HepG2 (cell line): ENCODE measurements around the gene GPER1. TPM values are rescaled to one million over a fixed set of nuclear protein-coding genes. Genes with fewer than 3 reads are reported as not detected.

ENCODE experiments used
- AHR ChIP-seq: IDR thresholded peaks from 2 replicates; pipeline ENCODE4 v1.6.1; 2018; ENCODE audit warnings: missing genetic modification reagents, missing compliant biosample characterization
- ARNT2 ChIP-seq: sonication (generic); formaldehyde crosslinking; IDR thresholded peaks from 2 replicates; pipeline ENCODE4 v1.8.0; 2022; ENCODE audit warnings: mild to moderate bottlenecking, low read depth, missing genetic modification reagents, moderate library complexity
- CEBPG ChIP-seq: IDR thresholded peaks from 2 replicates; pipeline ENCODE4 v1.6.1; 2016
- DR1 ChIP-seq: sonication (generic); formaldehyde crosslinking; IDR thresholded peaks from 2 replicates; pipeline ENCODE4 v1.8.0; 2021; ENCODE audit warnings: mild to moderate bottlenecking, missing genetic modification reagents, inconsistent platforms
- ELF4 ChIP-seq: sonication (generic); formaldehyde crosslinking; IDR thresholded peaks from 2 replicates; pipeline ENCODE4 v1.5.0; 2020; ENCODE audit warnings: missing genetic modification reagents, mild to moderate bottlenecking, moderate library complexity, borderline replicate concordance
- HMGA1 ChIP-seq: sonication (generic); formaldehyde crosslinking; conservative IDR thresholded peaks from 2 replicates; pipeline ENCODE4 v1.4.0; 2020; ENCODE audit warnings: missing genetic modification reagents
- KDM3A ChIP-seq: IDR thresholded peaks from 2 replicates; pipeline ENCODE4 v1.6.1; 2018; ENCODE audit warnings: low read depth, missing compliant biosample characterization
- MAF1 ChIP-seq: sonication (generic); formaldehyde crosslinking; IDR thresholded peaks from 2 replicates; pipeline ENCODE4 v1.5.0; 2020; ENCODE audit warnings: missing genetic modification reagents, borderline replicate concordance
- NFKB2 ChIP-seq: sonication (generic); formaldehyde crosslinking; IDR thresholded peaks from 2 replicates; pipeline ENCODE4 v1.4.0; 2020; ENCODE audit warnings: missing genetic modification reagents, borderline replicate concordance
- RARG ChIP-seq: sonication (generic); formaldehyde crosslinking; IDR thresholded peaks from 2 replicates; pipeline ENCODE4 v1.4.0; 2020; ENCODE audit warnings: low read depth, mild to moderate bottlenecking, missing genetic modification reagents
- SP5 ChIP-seq: IDR thresholded peaks from 2 replicates; pipeline ENCODE4 v1.6.1; 2016; ENCODE audit warnings: low read depth, borderline replicate concordance
- TAF1 ChIP-seq: sonication (generic); formaldehyde crosslinking; IDR thresholded peaks from 2 replicates; pipeline ENCODE4 v1.4.0; 2020; ENCODE audit warnings: missing genetic modification reagents
- TGIF2 ChIP-seq: IDR thresholded peaks from 2 replicates; pipeline ENCODE4 v1.6.1; 2016; ENCODE audit warnings: control low read depth, missing compliant biosample characterization
- XRCC5 ChIP-seq: fragments of 200-400 bp; formaldehyde crosslinking; optimal IDR thresholded peaks from 2 replicates; pipeline ENCODE3; 2017; ENCODE audit warnings: mild to moderate bottlenecking, low read length
- ZFP82 ChIP-seq: sonication (generic); formaldehyde crosslinking; IDR thresholded peaks from 2 replicates; pipeline ENCODE4 v1.5.1; 2020; ENCODE audit warnings: mild to moderate bottlenecking, missing genetic modification reagents, borderline replicate concordance
- ZMAT3 ChIP-seq: sonication (generic); formaldehyde crosslinking; conservative IDR thresholded peaks from 2 replicates; pipeline ENCODE4 v1.7.0; 2021; ENCODE audit warnings: missing genetic modification reagents
- ZNF501 ChIP-seq: sonication (generic); formaldehyde crosslinking; IDR thresholded peaks from 2 replicates; pipeline ENCODE4 v1.5.1; 2020; ENCODE audit warnings: mild to moderate bottlenecking, moderate library complexity, missing genetic modification reagents
- ZNF792 ChIP-seq: IDR thresholded peaks from 2 replicates; pipeline ENCODE4 v1.6.1; 2016
- polyA plus RNA-seq, 8 experiments: library from polyadenylated mRNA; depleted of rRNA in 3 of 8; stranded (reverse) in 7 of 8; unstranded in 1 of 8; fragments of >200 nt; fragmentation: Illumina TruSeq in 4 of 8; extraction: Trizol in 4 of 8; gene quantifications; 2 replicates each; pipeline versions ENCODE4 v1.2.1 to v1.2.3, GENCODE V29; 2011 to 2016; ENCODE audit warnings: low read depth in 4 of 8, missing spikeins in 1 of 8, mixed read lengths in 1 of 8; ENCODE audit not compliant: insufficient read depth in 1 of 8
- total RNA-seq, 5 experiments: library from RNA; depleted of rRNA; stranded (reverse); fragments of >200 nt; fragmentation: Illumina TruSeq; extraction: Trizol; gene quantifications; 2 replicates each; pipeline ENCODE4 v1.2.3, GENCODE V29; 2016; ENCODE audit warnings: low read depth in 1 of 5
- TF ChIP-seq, protein P1 (sequence below): sonication (generic); formaldehyde crosslinking; IDR thresholded peaks from 2 replicates; pipeline ENCODE4 v1.4.0; 2020; ENCODE audit warnings: missing genetic modification reagents
- TF ChIP-seq, protein P2 (sequence below): sonication (generic); formaldehyde crosslinking; IDR thresholded peaks from 2 replicates; pipeline ENCODE4; 2020; ENCODE audit warnings: missing genetic modification reagents, mild to moderate bottlenecking, borderline replicate concordance
- TF ChIP-seq, protein P3 (sequence below): sonication (generic); formaldehyde crosslinking; IDR thresholded peaks from 2 replicates; pipeline ENCODE4 v1.5.0; 2020; ENCODE audit warnings: missing genetic modification reagents

GPER1 gene
- total and polyA plus RNA-seq, 2 of the 13 experiments (the other 11 are each of a cell fraction or from before 2014, with no cell fraction given) = 12.7 to 19.7 TPM

DNA sequence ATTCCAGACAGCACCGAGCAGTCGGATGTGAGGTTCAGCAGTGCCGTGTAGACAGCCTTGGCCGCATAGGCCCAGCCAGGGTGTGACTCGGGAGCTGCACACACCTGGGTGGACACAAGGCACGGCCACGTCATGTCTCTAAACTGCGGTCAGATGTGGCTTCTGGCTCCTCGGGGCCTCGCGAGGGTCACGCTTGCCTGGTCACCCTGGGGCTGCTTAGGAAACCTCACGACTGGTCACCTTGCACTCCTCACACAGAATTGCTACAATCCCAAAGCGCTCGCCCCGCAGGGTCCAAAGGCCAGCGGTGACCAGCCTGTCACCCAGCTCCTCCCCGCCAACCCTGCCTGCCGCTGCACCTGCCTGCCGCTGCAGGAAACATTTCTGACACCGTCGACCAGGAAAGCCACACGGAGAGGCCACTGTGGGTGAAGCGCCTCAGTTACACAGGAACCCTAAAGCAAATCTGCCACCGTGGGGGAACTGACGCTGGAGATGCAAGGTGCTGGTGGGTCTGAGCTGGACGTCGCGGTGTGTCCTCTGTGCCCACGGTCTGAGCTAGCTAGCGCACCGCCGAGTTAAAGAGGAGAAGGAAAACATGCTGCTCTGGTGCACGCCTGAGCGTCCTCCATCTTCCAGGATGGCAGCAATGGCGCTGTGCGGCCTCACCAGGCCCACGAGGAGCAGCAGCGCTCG, 5.0 kb downstream of the GPER1 start (continued):
- TF ChIP-seq ZNF792 (CRISPR knock-in tag) (0 out of 2 replicates have a peak, but pooled peaks have one; percentile 51), XRCC5 (peak; percentile 79), ZMAT3 (CRISPR knock-in tag) (no peak), KDM3A (CRISPR knock-in tag) (0 out of 2 replicates have a peak, but pooled peaks have one; percentile 74), ZFP82 (CRISPR knock-in tag) (no peak), ARNT2 (CRISPR knock-in tag) (no peak), TGIF2 (CRISPR knock-in tag) (no peak), HMGA1 (CRISPR knock-in tag) (no peak), DR1 (CRISPR knock-in tag) (peak; percentile 11; the same call in 1 of the 2 replicates), RARG (CRISPR knock-in tag) (no peak), SP5 (CRISPR knock-in tag) (0 out of 2 replicates have a peak, but pooled peaks have one; percentile 33), ELF4 (CRISPR knock-in tag) (no peak), CEBPG (peak; percentile 67), ZNF501 (CRISPR knock-in tag) (peak; percentile 71), TAF1 (CRISPR knock-in tag) (peak; percentile 27; the same call in 1 of the 2 replicates), AHR (CRISPR knock-in tag) (0 out of 2 replicates have a peak, but pooled peaks have one; percentile 11), NFKB2 (peak; percentile 40; the same call in 1 of the 2 replicates), MAF1 (CRISPR knock-in tag) (no peak)
- TF ChIP-seq, protein P1, sequence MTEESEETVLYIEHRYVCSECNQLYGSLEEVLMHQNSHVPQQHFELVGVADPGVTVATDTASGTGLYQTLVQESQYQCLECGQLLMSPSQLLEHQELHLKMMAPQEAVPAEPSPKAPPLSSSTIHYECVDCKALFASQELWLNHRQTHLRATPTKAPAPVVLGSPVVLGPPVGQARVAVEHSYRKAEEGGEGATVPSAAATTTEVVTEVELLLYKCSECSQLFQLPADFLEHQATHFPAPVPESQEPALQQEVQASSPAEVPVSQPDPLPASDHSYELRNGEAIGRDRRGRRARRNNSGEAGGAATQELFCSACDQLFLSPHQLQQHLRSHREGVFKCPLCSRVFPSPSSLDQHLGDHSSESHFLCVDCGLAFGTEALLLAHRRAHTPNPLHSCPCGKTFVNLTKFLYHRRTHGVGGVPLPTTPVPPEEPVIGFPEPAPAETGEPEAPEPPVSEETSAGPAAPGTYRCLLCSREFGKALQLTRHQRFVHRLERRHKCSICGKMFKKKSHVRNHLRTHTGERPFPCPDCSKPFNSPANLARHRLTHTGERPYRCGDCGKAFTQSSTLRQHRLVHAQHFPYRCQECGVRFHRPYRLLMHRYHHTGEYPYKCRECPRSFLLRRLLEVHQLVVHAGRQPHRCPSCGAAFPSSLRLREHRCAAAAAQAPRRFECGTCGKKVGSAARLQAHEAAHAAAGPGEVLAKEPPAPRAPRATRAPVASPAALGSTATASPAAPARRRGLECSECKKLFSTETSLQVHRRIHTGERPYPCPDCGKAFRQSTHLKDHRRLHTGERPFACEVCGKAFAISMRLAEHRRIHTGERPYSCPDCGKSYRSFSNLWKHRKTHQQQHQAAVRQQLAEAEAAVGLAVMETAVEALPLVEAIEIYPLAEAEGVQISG = peak; percentile 63
- TF ChIP-seq, protein P2, sequence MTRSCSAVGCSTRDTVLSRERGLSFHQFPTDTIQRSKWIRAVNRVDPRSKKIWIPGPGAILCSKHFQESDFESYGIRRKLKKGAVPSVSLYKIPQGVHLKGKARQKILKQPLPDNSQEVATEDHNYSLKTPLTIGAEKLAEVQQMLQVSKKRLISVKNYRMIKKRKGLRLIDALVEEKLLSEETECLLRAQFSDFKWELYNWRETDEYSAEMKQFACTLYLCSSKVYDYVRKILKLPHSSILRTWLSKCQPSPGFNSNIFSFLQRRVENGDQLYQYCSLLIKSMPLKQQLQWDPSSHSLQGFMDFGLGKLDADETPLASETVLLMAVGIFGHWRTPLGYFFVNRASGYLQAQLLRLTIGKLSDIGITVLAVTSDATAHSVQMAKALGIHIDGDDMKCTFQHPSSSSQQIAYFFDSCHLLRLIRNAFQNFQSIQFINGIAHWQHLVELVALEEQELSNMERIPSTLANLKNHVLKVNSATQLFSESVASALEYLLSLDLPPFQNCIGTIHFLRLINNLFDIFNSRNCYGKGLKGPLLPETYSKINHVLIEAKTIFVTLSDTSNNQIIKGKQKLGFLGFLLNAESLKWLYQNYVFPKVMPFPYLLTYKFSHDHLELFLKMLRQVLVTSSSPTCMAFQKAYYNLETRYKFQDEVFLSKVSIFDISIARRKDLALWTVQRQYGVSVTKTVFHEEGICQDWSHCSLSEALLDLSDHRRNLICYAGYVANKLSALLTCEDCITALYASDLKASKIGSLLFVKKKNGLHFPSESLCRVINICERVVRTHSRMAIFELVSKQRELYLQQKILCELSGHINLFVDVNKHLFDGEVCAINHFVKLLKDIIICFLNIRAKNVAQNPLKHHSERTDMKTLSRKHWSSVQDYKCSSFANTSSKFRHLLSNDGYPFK (CRISPR knock-in tag) = no peak
- TF ChIP-seq, protein P3, sequence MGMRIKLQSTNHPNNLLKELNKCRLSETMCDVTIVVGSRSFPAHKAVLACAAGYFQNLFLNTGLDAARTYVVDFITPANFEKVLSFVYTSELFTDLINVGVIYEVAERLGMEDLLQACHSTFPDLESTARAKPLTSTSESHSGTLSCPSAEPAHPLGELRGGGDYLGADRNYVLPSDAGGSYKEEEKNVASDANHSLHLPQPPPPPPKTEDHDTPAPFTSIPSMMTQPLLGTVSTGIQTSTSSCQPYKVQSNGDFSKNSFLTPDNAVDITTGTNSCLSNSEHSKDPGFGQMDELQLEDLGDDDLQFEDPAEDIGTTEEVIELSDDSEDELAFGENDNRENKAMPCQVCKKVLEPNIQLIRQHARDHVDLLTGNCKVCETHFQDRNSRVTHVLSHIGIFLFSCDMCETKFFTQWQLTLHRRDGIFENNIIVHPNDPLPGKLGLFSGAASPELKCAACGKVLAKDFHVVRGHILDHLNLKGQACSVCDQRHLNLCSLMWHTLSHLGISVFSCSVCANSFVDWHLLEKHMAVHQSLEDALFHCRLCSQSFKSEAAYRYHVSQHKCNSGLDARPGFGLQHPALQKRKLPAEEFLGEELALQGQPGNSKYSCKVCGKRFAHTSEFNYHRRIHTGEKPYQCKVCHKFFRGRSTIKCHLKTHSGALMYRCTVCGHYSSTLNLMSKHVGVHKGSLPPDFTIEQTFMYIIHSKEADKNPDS (CRISPR knock-in tag) = no peak
